BLaER1 treated with 17β-estradiol and CSF1 and Interleukin-3, amounts not matched to agents 10 nM and 100 nM (cell line): Measurements from ENCODE around the gene MROH8.

Experiments
- H3K27ac ChIP-seq, 11 experiments: shearing (Covaris generic); formaldehyde crosslinking; 2 replicates each; pipeline ENCODE4 v1.8.1; 2022
- H3K27me3 ChIP-seq, 11 experiments: shearing (Covaris generic); formaldehyde crosslinking; 2 replicates each; pipeline ENCODE4 v1.8.1; 2022
- H3K36me3 ChIP-seq, 11 experiments: shearing (Covaris generic); formaldehyde crosslinking; 2 replicates each; pipeline ENCODE4 v1.8.1; 2022
- H3K4me1 ChIP-seq, 10 experiments: shearing (Covaris generic); formaldehyde crosslinking; 2 replicates each; pipeline ENCODE4 v1.8.1; 2022
- H3K4me2 ChIP-seq, 11 experiments: shearing (Covaris generic); formaldehyde crosslinking; 2 replicates each; pipeline ENCODE4 v1.8.1; 2022
- H3K4me3 ChIP-seq, 10 experiments: shearing (Covaris generic); formaldehyde crosslinking; 2 replicates each; pipeline ENCODE4 v1.8.1; 2022
- H3K9ac ChIP-seq, 11 experiments: shearing (Covaris generic); formaldehyde crosslinking; 2 replicates each; pipeline ENCODE4 v1.8.1; 2022
- H3K9me3 ChIP-seq, 11 experiments: shearing (Covaris generic); formaldehyde crosslinking; replicated peaks in 1 of 11; 2 replicates each; pipeline ENCODE4 v1.8.1; 2022
- H4K20me1 ChIP-seq, 11 experiments: shearing (Covaris generic); formaldehyde crosslinking; 2 replicates each; pipeline ENCODE4 v1.8.1; 2022
- Cebpa-rat ChIP-seq, 11 experiments: shearing (Covaris generic); IDR thresholded peaks; 2 replicates each; pipeline ENCODE4 v1.8.1; 2022

MROH8 gene

DNA sequence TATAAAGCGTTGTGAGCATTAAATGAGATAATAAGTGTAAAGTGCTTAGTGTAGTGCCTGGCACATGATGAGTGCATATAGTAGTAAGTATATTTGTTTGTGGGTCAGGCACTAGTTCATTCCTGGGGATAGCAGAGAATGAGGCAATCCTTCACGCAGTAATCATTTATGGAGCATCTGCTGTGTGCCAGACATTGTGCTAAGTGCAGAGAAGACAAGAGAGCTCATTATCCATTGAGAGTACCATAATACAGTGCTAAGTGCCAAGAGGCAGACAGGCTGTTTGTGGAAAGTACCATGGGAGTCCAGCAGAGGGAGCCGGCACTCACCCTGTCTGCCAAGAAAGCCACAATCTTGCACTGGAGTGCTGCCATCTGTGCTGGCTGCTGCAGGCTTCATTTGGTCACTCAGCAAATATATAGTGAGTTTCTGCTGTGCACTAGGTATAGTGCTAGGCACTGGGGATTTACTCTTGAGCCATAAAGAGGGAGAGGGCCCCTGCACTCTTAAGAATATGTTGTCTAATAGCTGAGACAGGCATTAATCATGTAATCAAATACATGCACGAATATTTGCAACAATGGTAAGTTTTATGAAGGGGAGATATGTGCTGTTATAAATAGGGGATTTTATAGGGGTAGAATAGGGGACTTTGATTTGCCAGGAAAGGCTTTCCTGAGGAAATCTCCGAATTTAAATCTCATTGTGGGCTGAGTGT lies 12.9 kb upstream of the MROH8 start:
- 0 out of 22 replicates have a peak overlapping the region, but pooled peaks of 1 of the 11 experiments have one; percentile 21 for H3K9ac ChIP-seq
- peak overlapping the region in 3 of 11 experiments; percentile 23 to 56 (median 45); a peak in 5 of 22 replicates for H3K4me2 ChIP-seq

DNA sequence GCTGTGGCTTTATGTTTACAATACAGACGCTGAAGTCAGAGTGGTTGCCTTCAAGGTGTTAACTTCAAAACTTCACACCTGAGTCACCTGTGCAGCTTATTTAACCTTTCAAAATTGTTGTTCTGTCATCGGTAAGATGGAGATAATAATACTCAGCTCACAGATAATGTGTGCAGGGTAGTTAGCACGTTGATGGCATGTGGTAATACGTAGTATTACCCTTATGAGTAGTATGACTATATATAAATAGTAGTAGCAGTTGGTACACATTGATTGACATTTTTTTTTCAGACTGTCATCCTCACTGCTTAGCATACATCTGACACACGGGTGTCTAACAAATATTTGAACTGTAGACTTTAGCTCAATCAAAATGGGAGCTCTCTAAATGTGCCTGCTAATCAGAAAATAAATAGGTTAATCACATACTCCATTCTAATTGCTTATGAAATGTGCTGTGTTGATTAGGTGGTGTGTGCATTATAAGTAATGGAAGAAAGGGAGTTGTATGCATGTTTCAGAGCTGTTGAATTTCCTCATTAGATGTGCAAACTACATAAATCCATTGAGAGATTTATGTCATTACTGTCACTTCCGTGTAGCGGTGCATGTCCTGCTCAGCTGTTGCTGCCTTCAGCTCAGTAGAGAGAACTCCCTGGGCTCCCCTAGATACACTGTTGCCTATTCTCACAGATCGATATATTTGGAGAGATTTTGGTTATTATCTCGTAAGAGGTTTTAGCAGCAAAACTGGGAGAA lies 11.2 kb upstream of the MROH8 start:
- Histone ChIP-seq H3K27me3 (no peaks in the 10 kb centered on the region), H3K4me3 (no peak overlapping the region), H4K20me1 (peaks cover 65 to 99% (median 96%) of the 10 kb centered on the region in 11 experiments), H3K36me3 (peaks cover 66 to 93% (median 79%) of the 10 kb centered on the region in 11 experiments), H3K9me3 (no peaks in the 10 kb centered on the region), H3K27ac (0 out of 22 replicates have a peak overlapping the region, but pooled peaks of 1 of the 11 experiments have one; percentile 4), H3K4me1 (peaks cover 32 to 77% (median 44%) of the 10 kb centered on the region in 10 experiments), H3K9ac (peak overlapping the region in 3 of 11 experiments; percentile 5 to 21 (median 13); a peak in 1 of 22 replicates), H3K4me2 (peak overlapping the region in 3 of 11 experiments; percentile 19 to 56 (median 44); a peak in 9 of 22 replicates)
- TF ChIP-seq Cebpa-rat (IDR thresholded peaks at IDR 0.05) = no peak

More for the DNA sequence above, 12.9 kb upstream of the MROH8 start:
- no peaks in the 10 kb centered on the region for H3K27me3 ChIP-seq
- H3K4me1 ChIP-seq = peaks cover 32 to 66% (median 42%) of the 10 kb centered on the region in 10 experiments
- H4K20me1 ChIP-seq = peaks cover 77 to 100% (median 99%) of the 10 kb centered on the region in 11 experiments
- H3K9me3 ChIP-seq = no peaks in the 10 kb centered on the region
- no peak for TF ChIP-seq Cebpa-rat (IDR thresholded peaks at IDR 0.05)
- H3K36me3 ChIP-seq = peaks cover 60 to 94% (median 77%) of the 10 kb centered on the region in 11 experiments
- no peak overlapping the region for H3K4me3 ChIP-seq
- peak overlapping the region in 1 of 11 experiments; percentile 76; a peak in 2 of 22 replicates for H3K27ac ChIP-seq

DNA sequence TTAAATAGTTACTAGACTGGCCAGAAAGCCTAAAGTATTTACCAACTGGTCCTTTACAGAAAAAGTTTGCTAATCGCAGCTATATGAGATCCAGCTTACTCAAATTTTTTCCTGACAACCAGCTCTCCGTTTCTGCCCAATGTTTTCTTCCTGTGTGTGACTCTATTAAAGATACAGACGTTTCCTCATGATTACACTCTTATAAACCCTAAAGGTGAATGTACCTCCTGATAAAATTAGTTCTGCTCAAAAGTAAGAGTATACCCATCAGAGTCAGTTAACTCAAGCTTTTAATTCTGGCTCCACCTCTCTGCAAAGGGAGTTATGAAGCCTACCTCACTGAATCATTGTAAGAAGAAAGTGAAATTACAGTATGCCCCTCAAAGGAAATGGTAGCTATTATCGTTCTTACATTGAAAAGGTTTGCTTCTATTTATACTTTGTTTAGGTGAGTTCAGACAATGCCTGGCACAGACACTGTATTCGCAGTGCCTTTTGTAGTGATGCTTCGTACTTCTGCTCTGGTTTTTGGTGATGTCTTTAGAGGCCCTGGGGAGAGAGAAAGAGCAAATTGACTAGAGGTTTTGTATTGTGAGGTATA lies 10.2 kb upstream of the MROH8 start:
- no peak overlapping the region for H3K27ac ChIP-seq
- no peak overlapping the region for H3K4me3 ChIP-seq
- peaks cover 74 to 96% (median 86%) of the 10 kb centered on the region in 11 experiments for H3K36me3 ChIP-seq
- H3K4me2 ChIP-seq = no peak overlapping the region
- no peaks in the 10 kb centered on the region for H3K27me3 ChIP-seq
- H3K9me3 ChIP-seq = no peaks in the 10 kb centered on the region
- TF ChIP-seq Cebpa-rat (IDR thresholded peaks at IDR 0.05) = no peak
- peaks cover 25 to 83% (median 35%) of the 10 kb centered on the region in 10 experiments for H3K4me1 ChIP-seq
- H3K9ac ChIP-seq = 0 out of 22 replicates have a peak overlapping the region, but pooled peaks of 1 of the 11 experiments have one; percentile 21
- peaks cover 55 to 99% (median 96%) of the 10 kb centered on the region in 11 experiments for H4K20me1 ChIP-seq

DNA sequence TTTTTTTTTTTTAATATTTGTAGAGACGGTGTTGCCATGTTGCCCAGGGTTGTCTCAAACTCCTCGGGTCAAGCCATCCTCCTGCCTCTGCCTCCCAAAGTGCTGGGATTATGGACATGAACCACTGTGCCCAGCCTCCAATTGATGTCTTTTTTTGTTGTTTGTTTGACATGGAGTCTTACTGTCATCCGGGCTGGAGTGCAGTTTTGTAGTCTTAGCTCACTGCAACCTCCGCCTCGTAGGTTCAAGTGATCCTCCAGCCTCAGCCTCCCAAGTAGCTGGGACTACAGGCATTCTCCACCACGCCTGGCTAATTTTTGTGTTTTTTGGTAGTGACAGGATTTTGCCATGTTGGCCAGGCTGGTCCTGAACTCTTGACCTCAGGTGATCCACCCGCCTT lies 9.4 kb upstream of the MROH8 start:
- TF ChIP-seq Cebpa-rat (IDR thresholded peaks at IDR 0.05) = no peak
- Histone ChIP-seq H3K36me3 (peaks cover 76 to 96% (median 88%) of the 10 kb centered on the region in 11 experiments), H3K9ac (no peak overlapping the region), H3K27ac (no peak overlapping the region), H3K4me3 (no peak overlapping the region), H3K9me3 (no peaks in the 10 kb centered on the region), H3K4me1 (peaks cover 22 to 85% (median 30%) of the 10 kb centered on the region in 10 experiments; a peak in 19 of 20 replicates), H4K20me1 (peaks cover 48 to 99% (median 96%) of the 10 kb centered on the region in 11 experiments), H3K27me3 (no peaks in the 10 kb centered on the region), H3K4me2 (no peak overlapping the region)

DNA sequence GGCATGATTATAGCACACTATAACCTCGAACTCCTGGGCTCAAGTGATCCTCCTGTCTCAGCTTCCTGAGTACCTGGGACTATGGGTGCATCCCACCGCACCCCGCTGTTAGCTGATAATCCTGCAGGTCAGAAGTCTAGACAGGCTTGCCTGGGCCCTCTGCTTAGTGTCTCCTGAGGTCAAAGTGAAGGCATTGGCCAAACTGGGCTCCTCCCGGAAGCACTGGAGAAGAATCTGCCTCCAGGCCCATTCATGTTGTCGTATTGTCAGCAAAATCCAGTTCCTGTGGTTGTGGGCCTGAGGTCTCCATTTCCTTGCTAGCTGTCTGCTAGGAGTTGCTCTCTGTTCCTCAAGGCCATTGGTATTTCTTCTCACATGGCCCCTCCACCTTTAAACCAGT lies 6.3 kb upstream of the MROH8 start:
- H3K4me3 ChIP-seq = no peak overlapping the region
- H3K27ac ChIP-seq = peak overlapping the region in 2 of 11 experiments; percentile 26 to 29; a peak in 2 of 22 replicates
- peak overlapping the region in 3 of 11 experiments; percentile 60 to 74 (median 68); a peak in 6 of 22 replicates for H3K4me2 ChIP-seq
- peaks cover 13 to 82% (median 25%) of the 10 kb centered on the region in 10 experiments for H3K4me1 ChIP-seq
- H3K9me3 ChIP-seq = no peaks in the 10 kb centered on the region
- no peak overlapping the region; a peak in 1 of 22 replicates for H3K9ac ChIP-seq
- no peak for TF ChIP-seq Cebpa-rat (IDR thresholded peaks at IDR 0.05)
- peaks cover 31 to 99% (median 96%) of the 10 kb centered on the region in 11 experiments; a peak in 21 of 22 replicates for H4K20me1 ChIP-seq
- peaks cover 68 to 97% (median 89%) of the 10 kb centered on the region in 11 experiments for H3K36me3 ChIP-seq
- H3K27me3 ChIP-seq = no peaks in the 10 kb centered on the region

DNA sequence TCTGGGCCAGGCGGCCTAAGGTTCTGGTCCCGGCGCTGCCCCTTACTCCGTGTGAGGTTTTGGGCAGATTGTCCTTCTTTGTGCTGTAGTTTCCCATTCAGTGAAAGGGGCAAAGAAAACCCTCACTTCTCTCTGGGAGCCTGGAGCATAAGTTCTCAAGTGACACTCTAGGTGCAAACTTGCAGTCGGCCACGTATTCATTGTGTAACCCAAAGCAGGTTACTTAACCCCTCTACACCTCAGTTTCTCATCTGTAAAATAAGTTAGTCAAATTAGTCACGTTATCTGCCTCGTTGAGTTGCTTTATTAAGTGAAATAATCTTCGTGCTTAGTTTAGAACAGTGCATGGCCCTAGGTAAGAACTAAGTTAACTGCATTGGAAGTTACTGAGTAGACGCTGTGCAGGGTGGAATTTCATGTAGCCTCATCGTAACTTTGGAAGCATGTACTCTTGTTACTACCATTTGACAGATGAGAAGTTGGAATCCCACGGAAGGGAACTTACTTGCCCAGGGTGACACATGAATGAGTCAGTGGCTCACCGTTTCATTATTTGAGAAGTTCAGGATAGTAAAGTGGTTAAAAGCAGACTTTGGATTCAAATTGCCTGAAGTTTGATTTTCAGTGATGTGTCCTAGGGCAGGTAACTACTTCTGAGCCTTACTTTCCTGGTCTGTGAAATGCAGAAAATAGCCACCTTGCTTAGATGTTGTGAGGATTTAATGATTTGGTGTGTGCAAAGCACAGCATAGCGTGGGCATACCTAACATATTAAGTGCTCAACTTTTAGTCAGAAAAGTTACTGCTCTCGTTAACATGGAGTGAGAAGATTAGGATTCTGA lies 556 bp upstream of the MROH8 start:
- Histone ChIP-seq H3K9me3 (no peaks in the 10 kb centered on the region), H3K27me3 (no peaks in the 10 kb centered on the region), H3K36me3 (peaks cover 15 to 41% (median 35%) of the 10 kb centered on the region in 11 experiments), H3K4me2 (peak overlapping the region; percentile 69 to 96 (median 93)), H3K27ac (peak overlapping the region; percentile 96 to 100 (median 99)), H3K4me3 (peak overlapping the region; percentile 80 to 100 (median 91)), H3K4me1 (peaks cover 18 to 55% (median 30%) of the 10 kb centered on the region in 10 experiments), H4K20me1 (peaks cover 21 to 57% (median 55%) of the 10 kb centered on the region in 11 experiments; a peak in 21 of 22 replicates), H3K9ac (peak overlapping the region; percentile 95 to 100 (median 99))
- no peak for TF ChIP-seq Cebpa-rat (IDR thresholded peaks at IDR 0.05)

DNA sequence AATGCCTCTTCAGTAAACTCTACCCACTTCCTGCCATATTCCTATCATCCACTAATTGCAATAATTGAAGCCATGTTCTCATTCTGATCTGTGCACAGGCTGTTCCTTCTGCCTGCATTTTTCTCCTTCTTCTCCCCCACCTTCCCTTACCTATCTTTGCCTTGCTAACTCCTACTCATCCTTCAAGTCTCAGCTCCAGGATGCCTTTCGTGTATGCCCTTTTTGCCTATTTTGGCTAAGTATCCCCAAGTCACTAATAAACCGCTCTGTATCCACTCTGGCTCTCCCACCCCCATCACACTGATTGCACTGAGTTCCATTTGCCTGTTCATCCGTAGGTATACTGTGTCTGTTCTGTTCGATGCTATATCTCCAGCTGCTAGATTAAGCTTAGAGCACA lies 6.5 kb downstream of the MROH8 start:
- no peaks in the 10 kb centered on the region for H3K9me3 ChIP-seq
- H3K27me3 ChIP-seq = no peaks in the 10 kb centered on the region
- H4K20me1 ChIP-seq = no peaks in the 10 kb centered on the region
- H3K9ac ChIP-seq = no peak overlapping the region
- no peak for TF ChIP-seq Cebpa-rat (IDR thresholded peaks at IDR 0.05)
- no peak overlapping the region for H3K4me3 ChIP-seq
- H3K4me2 ChIP-seq = no peak overlapping the region
- no peaks in the 10 kb centered on the region for H3K36me3 ChIP-seq
- peaks cover 2 to 8% (median 6%) of the 10 kb centered on the region in 10 experiments; a peak in 15 of 20 replicates for H3K4me1 ChIP-seq
- H3K27ac ChIP-seq = no peak overlapping the region

DNA sequence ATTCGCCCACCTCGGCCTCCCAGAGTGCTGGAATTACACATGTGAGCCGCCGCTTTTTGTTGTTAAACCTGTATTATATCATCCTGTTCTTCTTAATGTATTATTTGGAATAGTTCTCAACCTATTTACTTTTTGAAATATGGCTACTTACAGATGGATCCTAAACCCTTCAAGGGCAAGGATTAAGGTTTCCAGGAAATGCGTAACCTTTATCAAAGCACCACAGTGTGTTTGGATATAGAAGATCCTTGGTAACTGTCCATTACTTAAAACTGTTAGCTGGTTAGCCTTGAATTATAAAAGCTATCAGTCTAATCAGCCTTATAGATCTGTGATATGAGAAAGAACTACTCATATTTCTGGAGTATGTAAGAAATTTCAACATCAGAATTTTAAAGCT lies 12.5 kb downstream of the MROH8 start:
- no peak for TF ChIP-seq Cebpa-rat (IDR thresholded peaks at IDR 0.05)
- Histone ChIP-seq H3K36me3 (no peaks in the 10 kb centered on the region), H3K27ac (no peak overlapping the region), H3K27me3 (no peaks in the 10 kb centered on the region), H3K9ac (no peak overlapping the region), H4K20me1 (no peaks in the 10 kb centered on the region), H3K9me3 (no peaks in the 10 kb centered on the region), H3K4me3 (no peak overlapping the region), H3K4me1 (no peaks in the 10 kb centered on the region), H3K4me2 (no peak overlapping the region)
